GM19324 (cell line): ENCODE results near the gene USP54.
"Not testable (repeated sequence)": the region's sequence is repeated elsewhere in the genome, so short reads cannot be mapped to it uniquely, and the experiment has no call there.

Experiments
- ATAC-seq: cut with Tn5 transposase; IDR thresholded peaks from one replicate; pipeline ENCODE4 v1.9.1; 2021; ENCODE audit warnings: mild to moderate bottlenecking, moderate library complexity; ENCODE audit not compliant: unreplicated experiment, low FRiP score

The USP54 gene

DNA sequence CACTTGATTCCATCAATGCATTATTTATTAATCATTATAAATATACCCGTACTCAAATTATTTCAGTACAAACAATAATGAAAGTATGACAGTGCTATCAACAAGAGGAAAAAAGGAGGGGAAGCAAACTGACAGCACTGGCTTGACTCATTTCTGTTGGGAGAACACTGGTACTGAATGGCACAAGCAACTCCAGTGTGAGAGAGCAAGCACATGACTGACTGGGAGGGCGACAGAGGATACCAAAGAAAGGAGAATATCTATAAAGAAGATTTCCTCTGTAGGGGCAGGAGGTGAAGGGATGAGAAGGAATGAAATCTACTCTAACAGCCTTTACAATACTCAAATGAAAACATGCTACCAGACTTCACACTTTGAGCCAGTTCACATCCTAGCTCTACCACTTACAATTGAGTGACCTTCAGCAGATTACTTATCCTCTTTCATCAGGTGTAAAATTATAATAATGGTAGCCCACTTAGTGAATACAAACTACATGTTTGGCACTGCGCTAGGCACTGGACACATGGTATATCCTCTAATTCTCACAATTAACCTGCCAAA lies 1.5 kb downstream of the USP54 start:
- no peak for ATAC-seq

DNA sequence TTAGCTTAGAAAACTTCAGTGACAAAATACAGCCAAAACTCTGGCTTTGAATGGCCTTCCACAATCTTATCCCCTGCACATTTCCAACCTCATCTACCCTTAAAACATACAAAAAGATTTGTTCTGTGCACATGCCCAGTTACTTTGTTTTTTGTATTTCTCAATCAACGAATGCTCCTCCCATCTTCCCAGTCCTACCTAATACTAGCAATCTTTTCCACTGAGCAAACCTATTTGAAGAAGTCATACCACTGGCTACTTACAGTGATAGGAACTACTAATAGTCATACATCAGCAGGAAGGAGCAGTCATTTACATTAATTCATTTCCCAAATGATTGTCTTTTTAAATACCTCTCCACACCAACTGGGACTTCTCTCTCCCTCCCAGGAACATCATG lies 2.5 kb downstream of the USP54 start:
- no peak for ATAC-seq

DNA sequence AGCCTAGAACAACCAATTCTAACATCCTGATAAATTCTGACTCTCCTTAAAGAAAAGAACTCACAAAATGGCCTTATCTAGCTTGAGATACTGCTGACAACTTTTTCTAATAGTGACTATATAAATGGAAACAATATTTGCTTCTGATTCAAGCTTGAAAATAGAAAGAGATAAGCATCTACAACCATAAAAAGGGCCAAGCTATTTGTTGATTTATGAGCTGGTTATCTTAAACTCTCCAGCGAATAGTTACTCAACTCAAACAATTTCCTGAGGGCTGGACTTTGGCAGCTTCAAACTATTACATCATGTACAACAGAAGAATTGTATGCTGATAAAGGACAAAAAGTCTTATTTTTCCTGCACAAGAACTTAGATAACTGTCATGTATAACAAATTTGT lies 4.6 kb downstream of the USP54 start:
- no peak for ATAC-seq

DNA sequence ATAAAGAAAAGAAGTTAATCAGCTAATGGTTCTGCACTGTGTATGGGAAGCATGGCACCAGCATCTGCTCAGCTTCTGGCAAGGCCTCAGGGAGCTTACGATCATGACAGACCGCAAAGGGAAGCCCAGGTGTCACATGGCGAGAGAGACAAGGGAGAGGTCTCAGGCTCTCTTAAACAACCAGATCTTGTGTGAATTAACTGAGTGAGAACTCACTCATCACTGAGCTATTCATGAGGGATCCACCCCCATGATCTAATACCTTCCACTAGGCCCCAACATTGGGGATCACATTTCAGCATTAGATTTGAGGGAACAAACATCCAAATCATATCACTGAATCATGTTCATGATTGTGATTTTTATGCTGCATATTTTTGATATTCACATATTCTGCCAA lies 5.8 kb downstream of the USP54 start:
- ATAC-seq, result no peak

DNA sequence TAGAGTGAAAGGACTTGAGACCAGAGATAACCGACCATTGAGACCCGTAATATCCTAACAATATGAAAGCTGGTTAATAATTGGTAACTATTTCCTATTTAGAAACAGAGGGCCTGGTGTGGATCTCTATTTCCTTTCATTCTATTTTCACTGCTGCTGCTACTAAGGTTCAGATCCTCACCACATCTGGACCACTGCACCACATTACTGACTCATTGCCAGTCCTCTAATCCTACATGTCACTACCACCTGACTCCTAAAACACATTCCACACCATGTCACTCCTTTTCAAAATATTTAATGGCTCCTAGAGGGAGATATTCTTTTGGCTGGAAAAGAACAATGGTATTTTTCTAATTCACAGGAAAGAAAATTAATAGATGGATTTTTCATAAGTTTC lies 6.4 kb downstream of the USP54 start:
- ATAC-seq, result no peak

DNA sequence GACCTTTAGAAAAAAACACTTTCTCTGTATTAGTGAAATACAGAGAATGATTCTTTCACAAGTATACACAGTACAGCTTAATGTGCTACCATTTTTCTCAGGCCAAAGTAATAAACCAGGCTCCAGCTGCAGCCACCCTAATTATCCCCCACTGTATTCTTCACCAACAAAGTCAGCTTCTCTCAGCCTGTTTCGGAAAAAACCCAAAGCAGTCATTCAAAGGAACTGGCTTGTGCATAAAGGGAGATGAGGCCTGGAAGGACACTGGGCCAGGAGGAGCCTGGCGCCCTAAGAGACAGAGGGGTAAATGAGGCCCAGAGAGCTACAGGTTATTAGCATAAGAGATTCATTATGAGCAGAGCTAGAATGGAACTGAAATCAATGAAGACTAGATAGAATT lies 9.2 kb downstream of the USP54 start:
- no peak for ATAC-seq

DNA sequence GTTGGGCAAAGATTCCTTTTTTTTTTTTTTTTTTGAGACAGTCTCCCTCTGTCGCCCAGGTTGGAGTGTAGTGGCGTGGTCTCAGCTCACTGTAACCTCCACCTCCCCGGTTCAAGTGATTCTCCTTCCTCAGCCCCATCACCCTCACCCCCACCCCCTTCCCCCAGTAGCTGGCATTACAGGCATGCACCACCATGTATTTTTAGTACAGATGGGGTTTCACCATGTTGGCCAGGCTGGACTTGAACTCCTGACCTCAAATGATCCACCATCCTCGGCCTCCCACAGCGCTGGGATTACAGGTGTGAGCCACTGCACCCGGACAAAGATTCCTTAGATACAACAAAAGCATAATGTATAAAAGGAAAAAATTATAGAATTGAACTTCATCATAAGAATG lies 12.2 kb downstream of the USP54 start:
- ATAC-seq, result not testable (repeated sequence)

DNA sequence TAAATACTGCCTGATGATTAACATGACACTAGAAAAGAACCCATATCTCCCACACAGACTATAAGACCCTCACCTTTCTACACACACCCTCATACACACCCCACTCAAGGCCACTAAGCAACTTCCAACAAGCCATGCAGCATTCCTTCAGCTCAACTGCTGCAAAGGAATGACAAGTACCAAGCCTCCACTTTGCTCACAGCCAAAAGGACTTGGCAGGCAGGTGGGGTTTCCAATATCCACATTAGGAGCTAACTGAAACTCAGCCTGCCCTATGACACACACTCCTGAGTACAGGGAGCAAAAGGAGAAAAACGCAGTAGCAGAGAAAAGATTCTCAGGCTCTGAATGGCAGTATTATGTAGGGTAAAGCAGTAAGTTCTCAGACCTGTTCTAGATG lies 13.4 kb downstream of the USP54 start:
- ATAC-seq, result no peak

DNA sequence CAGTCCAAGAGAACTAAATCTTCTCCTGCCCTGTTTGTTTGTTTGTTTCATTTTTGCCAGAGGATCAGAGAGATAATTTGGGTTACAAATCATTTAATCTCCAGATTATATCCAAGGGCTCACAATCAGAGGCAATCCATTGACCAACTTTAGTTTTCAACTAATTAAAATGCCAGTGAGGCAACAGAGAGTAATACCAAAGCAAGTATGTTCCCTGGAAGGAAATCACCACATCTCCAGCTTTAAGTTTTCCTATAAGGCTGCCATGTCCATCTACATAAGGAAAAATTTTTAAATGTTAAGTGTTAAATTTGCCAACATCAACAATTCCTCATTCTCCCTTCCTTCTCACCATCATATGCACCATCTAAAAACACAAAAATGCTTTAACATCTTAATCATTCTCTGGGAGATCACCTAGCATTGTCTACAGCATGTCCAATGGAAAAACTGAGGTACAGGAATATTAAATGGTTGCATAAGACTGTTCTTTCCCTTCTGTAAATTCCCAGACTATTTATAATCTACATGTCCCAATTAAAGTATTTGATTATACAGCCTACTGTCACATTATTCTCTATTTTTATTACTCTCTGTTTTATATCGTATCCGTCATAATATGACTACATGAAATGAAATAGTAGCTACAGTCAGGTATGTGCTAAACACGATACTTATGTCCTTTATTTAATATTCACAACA lies 14.1 kb downstream of the USP54 start:
- no peak for ATAC-seq

DNA sequence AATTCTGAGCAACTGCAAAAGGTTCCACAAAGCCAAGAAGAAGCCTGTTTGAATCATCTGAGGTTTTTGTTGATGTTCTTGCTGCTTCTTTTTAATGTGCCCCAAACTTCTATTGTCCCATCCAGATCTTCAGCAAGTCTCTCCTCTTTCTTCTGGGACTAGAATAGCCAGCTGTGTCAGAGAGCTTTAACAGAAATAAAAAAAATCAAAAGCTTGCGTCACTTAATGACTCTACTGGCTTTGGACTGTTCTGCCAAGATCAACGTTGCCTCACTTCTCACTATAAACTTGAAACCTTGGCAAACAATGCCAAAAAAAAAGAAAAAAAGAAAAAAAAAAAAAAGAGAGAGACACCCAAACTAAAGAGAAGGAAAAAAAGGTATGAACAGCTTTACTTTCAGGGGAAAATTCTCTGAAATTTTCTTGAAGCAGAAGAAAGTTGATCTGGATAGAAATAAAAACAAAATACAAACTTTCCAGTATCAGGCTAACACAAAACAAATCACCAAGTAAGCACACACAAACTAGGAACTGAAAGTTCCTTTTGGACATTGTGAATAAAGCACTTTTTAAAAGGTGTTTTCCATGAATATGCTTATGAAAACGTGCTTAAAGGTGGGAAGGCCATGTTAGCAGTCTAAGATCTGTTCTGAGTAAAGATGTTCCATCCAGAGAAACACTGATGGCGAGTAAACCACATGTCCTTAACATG lies 14.8 kb downstream of the USP54 start:
- no peak for ATAC-seq

DNA sequence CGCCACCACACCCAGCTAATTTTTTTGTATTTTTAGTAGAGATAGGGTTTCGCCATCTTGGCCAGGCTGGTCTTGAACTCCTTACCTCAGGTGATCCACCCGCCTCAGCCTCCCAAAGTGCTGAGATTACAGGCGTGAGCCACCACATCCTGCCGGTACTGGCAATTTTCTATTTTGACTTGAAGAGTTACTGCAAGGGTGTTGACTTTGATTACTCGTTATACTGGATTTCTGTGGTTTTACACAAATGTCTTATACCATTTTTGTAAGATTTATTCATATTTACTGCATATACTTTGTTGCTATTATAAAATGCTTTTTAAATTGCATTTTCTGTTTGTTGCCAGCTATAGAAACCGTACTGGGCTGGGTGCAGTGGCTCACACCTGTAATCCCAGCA lies 24.1 kb downstream of the USP54 start:
- ATAC-seq, result not testable (repeated sequence)

DNA sequence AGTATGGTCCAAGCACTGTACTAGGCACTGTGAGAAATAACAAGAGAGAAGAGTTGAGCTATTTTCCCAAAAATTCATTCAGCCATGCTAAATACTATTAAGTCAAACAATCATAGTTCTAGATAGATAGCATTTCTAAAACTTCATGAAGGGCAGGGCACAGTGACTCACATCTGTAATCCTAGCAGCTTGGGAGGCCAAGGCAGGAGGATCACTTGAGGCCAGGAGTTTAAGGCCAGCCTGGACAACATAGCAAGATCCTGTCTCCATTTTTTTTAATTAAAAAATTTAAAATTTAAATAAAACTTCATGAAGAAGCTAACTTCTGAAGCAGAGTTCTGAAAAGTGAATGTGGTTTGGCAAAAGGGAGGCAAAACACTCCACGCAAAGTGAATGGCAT lies 29.9 kb downstream of the USP54 start:
- no peak for ATAC-seq

DNA sequence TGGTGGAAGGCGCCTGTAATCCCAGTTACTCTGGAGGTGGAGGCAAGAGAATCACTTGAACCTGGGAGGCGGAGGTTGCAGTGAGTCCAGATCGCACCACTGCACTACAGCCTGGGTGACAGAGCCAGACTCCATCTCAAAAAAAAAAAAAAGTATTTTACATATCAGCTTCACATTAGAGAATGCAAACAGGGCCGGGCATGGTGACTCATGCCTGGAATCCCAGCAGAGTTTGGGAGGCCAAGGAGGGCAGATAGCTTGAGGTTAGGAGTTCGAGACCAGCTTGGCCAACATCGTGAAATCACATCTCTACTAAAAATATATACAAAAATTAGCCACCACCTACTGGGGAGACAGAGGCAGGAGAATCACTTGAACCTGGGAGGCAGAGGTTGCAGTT lies 31.6 kb downstream of the USP54 start:
- ATAC-seq, result no peak

DNA sequence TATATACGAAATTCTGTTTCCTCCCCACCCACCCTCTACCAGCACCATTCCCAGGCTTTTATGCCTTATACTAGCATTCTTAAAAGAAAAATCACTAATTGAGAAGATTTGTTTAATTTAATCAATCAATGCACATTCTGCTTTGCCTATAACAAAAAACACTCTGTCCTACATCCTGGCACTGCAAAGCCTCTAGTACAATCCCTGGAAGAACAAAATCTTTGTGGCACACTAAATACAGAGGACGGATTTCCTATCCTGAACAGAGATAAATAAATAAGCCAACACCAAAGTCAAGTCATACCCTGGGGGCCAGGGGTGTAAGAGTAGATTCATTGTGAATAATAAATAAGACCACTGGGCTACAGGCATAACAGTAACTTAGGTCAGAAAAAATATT lies 34.3 kb downstream of the USP54 start:
- ATAC-seq, result no peak

DNA sequence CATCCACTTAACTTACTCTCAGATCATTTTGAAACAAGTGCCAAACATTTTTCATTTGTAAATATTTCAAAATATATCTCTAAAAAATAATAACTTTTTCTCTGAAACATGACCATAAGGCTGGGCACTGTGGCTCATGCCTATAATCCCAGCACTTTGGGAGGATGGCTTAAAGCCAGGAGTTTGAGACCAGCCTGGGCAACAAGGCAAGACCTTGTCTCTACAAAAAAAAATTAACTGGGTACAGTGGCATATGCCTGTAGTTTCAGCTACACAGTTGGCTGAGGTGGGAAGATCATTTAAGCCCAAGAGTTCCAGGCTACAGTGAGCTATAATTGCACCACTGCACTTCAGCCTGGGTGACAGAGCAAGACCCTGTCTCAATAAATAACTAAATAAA lies 36.4 kb downstream of the USP54 start:
- ATAC-seq, result no peak

DNA sequence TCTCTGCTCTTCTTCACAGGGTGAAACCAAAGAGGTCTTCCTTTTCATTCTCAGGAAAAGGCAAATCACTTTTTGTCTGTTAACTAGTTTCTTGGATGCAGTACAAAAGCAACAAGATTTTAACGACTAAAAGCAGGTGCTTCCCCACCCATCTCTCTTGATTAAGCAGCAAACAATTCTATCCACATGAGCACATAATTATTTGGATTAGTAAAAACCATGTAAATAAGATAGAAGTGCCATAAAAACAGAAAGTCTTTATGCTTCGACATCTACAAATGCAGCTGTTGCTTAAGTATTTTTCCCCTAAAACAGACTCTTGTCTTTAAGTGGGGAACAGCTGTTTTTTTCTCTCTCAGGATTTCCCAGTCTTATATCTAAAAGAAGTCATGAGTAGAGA lies 37.4 kb downstream of the USP54 start:
- no peak for ATAC-seq

DNA sequence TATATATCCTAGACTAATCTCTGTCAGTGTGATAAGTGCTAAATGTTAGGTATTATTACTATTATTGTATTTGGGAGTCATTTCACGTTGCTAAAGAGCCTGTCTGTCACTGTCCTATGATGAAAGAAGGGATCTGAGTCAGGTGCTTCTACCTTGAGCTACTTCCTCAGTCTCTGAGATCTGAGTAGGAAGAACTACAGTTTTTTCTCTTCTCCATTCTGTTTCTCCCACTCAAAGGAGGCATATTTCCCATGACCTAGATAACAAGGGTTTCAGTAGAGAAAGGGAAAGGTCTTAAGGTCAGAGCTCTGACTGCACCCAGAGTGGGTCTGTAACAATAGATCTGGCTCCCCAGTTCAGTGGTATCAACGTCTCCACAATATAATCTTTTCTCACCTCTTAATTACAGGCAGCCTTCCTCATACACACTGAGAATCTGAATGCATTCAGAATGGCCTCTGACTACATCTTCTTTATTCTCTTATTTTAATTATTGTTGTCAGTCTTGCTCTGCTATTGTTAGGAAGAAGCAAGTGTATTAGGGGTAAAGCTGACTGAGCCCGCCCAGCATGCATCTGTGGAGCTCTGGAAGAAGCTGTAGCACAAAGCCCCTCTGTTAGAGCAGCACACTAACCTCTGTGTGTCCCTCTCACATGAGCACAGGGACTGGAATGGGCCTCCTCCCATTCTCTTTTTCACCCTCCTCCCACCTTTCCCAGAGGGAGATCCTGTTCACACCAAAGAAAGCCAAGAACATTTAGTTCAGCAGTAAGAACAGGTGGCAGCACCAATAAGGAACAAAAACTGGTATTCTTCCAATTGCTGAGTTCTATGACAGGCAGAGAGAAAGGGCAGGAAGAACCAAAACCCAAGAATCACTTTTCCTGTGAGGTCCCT lies 38.1 kb downstream of the USP54 start:
- no peak for ATAC-seq

DNA sequence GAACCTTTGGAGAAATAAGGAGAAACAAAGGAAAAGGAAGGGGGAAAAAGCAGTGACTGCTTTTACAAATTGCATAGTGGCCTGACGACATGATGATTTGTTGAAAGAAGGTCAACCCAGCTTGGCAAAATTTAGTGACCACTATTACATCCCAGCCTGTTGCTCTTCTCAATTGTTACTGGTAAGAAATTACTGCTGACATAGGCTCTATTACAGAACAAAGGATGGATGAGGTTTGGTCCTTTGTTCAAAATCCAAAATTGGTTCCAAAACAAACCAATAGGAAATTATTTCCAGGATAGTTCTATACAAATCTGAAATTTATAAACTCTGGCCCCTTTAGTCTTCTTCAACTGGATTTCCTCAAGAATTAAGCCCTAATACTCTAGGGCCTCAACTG lies 39.6 kb downstream of the USP54 start:
- no peak for ATAC-seq

DNA sequence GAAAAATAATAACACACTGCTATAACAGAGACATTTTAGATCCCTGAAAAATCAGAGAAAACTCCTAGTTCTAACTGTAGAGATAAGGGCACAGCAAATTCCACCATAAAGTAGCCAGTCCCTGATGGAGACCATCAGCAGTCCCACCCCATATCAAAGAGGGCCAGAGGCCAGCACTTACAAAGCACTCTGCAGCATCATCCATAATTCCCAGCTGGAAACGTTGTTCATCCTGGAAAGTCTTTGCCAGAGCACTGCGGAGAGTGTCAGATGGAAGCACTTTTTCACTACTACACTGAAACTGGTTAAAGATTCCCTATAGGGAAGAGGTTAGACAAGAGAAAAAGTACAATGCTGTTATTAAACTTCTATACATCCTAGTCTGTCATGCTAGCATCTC lies 45.8 kb downstream of the USP54 start:
- ATAC-seq, result no peak

DNA sequence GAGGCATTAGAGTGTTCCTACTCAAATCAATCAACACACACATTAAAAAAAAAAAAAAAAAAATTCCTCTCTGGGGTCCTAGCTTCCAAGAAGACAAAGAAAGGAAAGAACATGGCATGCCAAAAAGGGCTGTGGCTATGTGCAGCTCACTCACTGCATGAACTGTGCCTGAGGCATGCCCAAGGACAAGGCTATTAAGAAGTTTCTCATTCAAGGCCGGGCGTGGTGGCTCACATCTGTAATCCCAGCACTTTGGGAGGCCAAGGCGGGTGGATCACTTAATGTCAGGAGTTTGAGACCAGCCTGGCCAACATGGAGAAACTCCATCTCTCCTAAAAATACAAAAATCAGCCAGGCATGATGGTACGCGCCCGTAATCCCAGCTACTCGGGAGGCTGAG lies 53.4 kb downstream of the USP54 start:
- ATAC-seq, result no peak

DNA sequence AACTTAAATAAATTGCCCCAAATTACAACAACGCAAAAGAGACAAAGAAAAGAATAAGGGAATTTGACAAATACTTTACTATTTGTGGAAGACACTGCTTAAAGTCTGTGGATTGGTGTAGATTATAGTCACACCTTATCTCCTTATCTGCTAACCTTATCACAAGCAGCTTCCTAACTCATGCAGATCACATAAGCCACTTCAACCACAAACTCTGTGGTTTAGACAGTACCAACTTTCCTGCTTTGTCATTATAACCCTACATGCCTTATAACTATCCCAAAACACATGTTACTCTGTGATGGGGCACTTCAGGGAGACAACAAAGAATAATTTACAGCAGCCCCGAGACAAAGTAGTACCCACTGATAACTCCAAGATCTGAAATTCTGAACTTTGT lies 53.9 kb downstream of the USP54 start:
- ATAC-seq, result no peak
